Measurements from ENCODE around the gene ZNF485. TPM values are rescaled to one million over a fixed set of nuclear protein-coding genes. Genes with fewer than 3 reads are reported as not detected.

ZNF485 gene
- total and polyA plus RNA-seq, 2 of the 8 experiments (the other 6 are each of a cell fraction or from before 2014, with no cell fraction given) = 2.5 to 8.2 TPM

DNA sequence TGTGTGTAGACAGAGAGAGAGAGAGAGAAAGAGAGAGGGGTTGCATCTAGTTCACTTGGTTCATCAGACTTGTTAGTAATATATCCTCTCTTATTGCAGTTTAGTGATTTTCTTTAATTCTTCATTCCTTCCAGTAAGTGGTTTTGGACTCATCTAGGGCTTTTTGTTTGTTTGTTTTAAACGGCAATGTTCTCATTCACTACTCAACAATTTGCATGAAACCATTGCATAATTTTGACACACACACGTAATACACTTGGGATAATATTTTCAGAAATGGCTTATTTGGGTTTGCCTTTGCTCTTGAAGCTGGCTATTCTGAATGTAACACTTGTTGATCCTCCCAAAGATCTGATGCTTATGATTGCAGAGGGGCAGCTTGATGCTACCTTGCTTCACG is 58.8 kb downstream of the ZNF485 start:
- FAIRE-seq (no peak), DNase-seq (ENCODE audit: low read depth in 1 of 2, low spot score in 2 of 2) (no peak)
- Histone ChIP-seq H2BK5ac (ENCODE audit: low read depth, low read length) (no peak overlapping the region), H3K14ac (ENCODE audit: insufficient read length) (no peak overlapping the region), H3K4me2 (ENCODE audit: insufficient read depth in 1 of 2, low read depth in 2 of 2, low read length in 2 of 2) (no peak overlapping the region), H4K5ac (ENCODE audit: insufficient read length, low read depth, low read length) (no peak overlapping the region), H2BK20ac (ENCODE audit: low read length) (no peak overlapping the region), H2BK12ac (ENCODE audit: low read depth, low read length) (no peak overlapping the region), H4K8ac (ENCODE audit: extremely low read depth, insufficient read depth, low read length) (no peak overlapping the region), H3K18ac (ENCODE audit: extremely low read depth, low read length) (no peak overlapping the region), H3K4ac (replicated peaks; ENCODE audit: insufficient read length, low read depth, low read length) (no peak overlapping the region), H3K9me3 (ENCODE audit: insufficient read depth in 2 of 2, low read depth in 1 of 2, low read length in 1 of 2) (no peaks in the 10 kb centered on the region), H2BK15ac (ENCODE audit: low read length) (no peak overlapping the region), H3K23ac (ENCODE audit: insufficient read length) (no peak overlapping the region), H3K9ac (replicated peaks in 1 of 4; ENCODE audit: extremely low read depth in 1 of 4, low read depth in 3 of 4, low read length in 3 of 4) (no peak overlapping the region), H3K56ac (replicated peaks; ENCODE audit: insufficient read length, low read depth, low read length) (no peak overlapping the region), H4K91ac (replicated peaks; ENCODE audit: insufficient read length, low read length) (no peak overlapping the region), H2AK5ac (ENCODE audit: low read depth, low read length) (no peak overlapping the region), H3K27ac (ENCODE audit: low read depth, low read length) (no peak overlapping the region), H2BK120ac (replicated peaks; ENCODE audit: low read depth, low read length) (no peak overlapping the region), H3K79me2 (ENCODE audit: control insufficient read depth in 1 of 2, insufficient read depth in 2 of 2, low read length in 2 of 2) (no peaks in the 10 kb centered on the region), H3K4me3 (ENCODE audit: extremely low read depth in 1 of 4, insufficient read depth in 2 of 4, low read depth in 3 of 4, low read length in 4 of 4) (no peak overlapping the region), H2AFZ (ENCODE audit: low read length) (no peak overlapping the region), H3K79me1 (ENCODE audit: low read depth, low read length) (no peaks in the 10 kb centered on the region), H3K27me3 (replicated peaks in 1 of 4; ENCODE audit: control insufficient read depth in 3 of 4, extremely low read depth in 1 of 4, insufficient read depth in 3 of 4, low read length in 3 of 4) (peaks cover 0 to 26% (median 3%) of the 10 kb centered on the region in 4 experiments; a peak in 5 of 7 replicates), H3K4me1 (replicated peaks in 1 of 4; ENCODE audit: control insufficient read depth in 3 of 4, insufficient read depth in 4 of 4, low read length in 3 of 4) (0 out of 7 replicates have a peak, but pooled peaks cover 0 to 6% (median 0%) of the 10 kb centered on the region in 4 experiments), H3K36me3 (ENCODE audit: control insufficient read depth in 2 of 4, insufficient read depth in 4 of 4, low read length in 3 of 4) (no peaks in the 10 kb centered on the region), H4K20me1 (replicated peaks in 1 of 2; ENCODE audit: control insufficient read depth in 1 of 2, insufficient read depth in 2 of 2, low read length in 2 of 2) (no peaks in the 10 kb centered on the region), H3K23me2 (ENCODE audit: low read depth, low read length) (no peaks in the 10 kb centered on the region; the same call in 1 of the 2 replicates)
- ChIA-PET CTCF (ENCODE audit: partially characterized antibody) (interaction anchor here (0.6 kb wide), 1 partner anchor 731 kb away, joined by 3 read pairs; no protein-coding TSS in a partner anchor), POLR2A (ENCODE audit: partially characterized antibody) (no interaction called here)
- 75% methylated on average over 3 of the region's 3 CpGs; no CpG with 5 or more reads in 1 of the 2 experiments for WGBS, 2 experiments (ENCODE audit: extremely low coverage in 1 of 2, insufficient coverage in 1 of 2, insufficient read length in 1 of 2, insufficient replicate concordance in 2 of 2, low coverage in 1 of 2, low lambda C conversion rate in 2 of 2, missing lambda C conversion rate in 1 of 2)
- TF ChIP-seq FOSL1 (IDR thresholded peaks at IDR 0.05; ENCODE audit: insufficient read depth, low read depth, low read length) = no peak
- TF ChIP-seq RNF2 (IDR thresholded peaks at IDR 0.05; ENCODE audit: borderline replicate concordance, low read depth, low read length, missing control alignments, poor library complexity, severe bottlenecking) = no peak
- TF ChIP-seq CEBPB (IDR thresholded peaks at IDR 0.05; ENCODE audit: low read depth, low read length) = no peak
- TF ChIP-seq POLR2AphosphoS5 (IDR thresholded peaks at IDR 0.05; ENCODE audit: low read depth, low read length) = no peak
- TF ChIP-seq POLR2A (IDR thresholded peaks at IDR 0.05; ENCODE audit: control extremely low read depth in 1 of 2, low read depth in 2 of 2, low read length in 2 of 2) = no peak
- TF ChIP-seq, protein P1, sequence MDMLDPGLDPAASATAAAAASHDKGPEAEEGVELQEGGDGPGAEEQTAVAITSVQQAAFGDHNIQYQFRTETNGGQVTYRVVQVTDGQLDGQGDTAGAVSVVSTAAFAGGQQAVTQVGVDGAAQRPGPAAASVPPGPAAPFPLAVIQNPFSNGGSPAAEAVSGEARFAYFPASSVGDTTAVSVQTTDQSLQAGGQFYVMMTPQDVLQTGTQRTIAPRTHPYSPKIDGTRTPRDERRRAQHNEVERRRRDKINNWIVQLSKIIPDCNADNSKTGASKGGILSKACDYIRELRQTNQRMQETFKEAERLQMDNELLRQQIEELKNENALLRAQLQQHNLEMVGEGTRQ (IDR thresholded peaks at IDR 0.05; ENCODE audit: low read length) = no peak
- TF ChIP-seq SUZ12 (IDR thresholded peaks at IDR 0.05; ENCODE audit: low read length) = no peak
- no peak for TF ChIP-seq YY1 (IDR thresholded peaks at IDR 0.05; ENCODE audit: low read depth, low read length)
- TF ChIP-seq SAP30 (IDR thresholded peaks at IDR 0.05; ENCODE audit: insufficient read depth, insufficient replicate concordance, low read length) = no peak
- TF ChIP-seq RBBP5 (IDR thresholded peaks at IDR 0.05; ENCODE audit: borderline replicate concordance, low read depth, low read length) = no peak
- TF ChIP-seq, protein P2, sequence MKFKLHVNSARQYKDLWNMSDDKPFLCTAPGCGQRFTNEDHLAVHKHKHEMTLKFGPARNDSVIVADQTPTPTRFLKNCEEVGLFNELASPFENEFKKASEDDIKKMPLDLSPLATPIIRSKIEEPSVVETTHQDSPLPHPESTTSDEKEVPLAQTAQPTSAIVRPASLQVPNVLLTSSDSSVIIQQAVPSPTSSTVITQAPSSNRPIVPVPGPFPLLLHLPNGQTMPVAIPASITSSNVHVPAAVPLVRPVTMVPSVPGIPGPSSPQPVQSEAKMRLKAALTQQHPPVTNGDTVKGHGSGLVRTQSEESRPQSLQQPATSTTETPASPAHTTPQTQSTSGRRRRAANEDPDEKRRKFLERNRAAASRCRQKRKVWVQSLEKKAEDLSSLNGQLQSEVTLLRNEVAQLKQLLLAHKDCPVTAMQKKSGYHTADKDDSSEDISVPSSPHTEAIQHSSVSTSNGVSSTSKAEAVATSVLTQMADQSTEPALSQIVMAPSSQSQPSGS (IDR thresholded peaks at IDR 0.05; ENCODE audit: low read length) = no peak

Data from H1 (cell line).